ENCODE data around the gene CD84. TPM values are rescaled to one million over a fixed set of nuclear protein-coding genes. Genes with fewer than 3 reads are reported as not detected.
"Not testable (repeated sequence)": the region's sequence is repeated elsewhere in the genome, so short reads cannot be mapped to it uniquely, and the experiment has no call there.

CD84 gene, protein sequence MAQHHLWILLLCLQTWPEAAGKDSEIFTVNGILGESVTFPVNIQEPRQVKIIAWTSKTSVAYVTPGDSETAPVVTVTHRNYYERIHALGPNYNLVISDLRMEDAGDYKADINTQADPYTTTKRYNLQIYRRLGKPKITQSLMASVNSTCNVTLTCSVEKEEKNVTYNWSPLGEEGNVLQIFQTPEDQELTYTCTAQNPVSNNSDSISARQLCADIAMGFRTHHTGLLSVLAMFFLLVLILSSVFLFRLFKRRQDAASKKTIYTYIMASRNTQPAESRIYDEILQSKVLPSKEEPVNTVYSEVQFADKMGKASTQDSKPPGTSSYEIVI
- 38.3 TPM for total RNA-seq (2013)
- polyA plus RNA-seq (10 to 100 TPM; 14.5 to 33.5 (median 31.8) TPM), polyA minus RNA-seq (26.0 and 43.0 TPM in 2 replicates), total RNA-seq (9.2 to 55.1 (median 47.1) reads per million in 11 experiments)

DNA sequence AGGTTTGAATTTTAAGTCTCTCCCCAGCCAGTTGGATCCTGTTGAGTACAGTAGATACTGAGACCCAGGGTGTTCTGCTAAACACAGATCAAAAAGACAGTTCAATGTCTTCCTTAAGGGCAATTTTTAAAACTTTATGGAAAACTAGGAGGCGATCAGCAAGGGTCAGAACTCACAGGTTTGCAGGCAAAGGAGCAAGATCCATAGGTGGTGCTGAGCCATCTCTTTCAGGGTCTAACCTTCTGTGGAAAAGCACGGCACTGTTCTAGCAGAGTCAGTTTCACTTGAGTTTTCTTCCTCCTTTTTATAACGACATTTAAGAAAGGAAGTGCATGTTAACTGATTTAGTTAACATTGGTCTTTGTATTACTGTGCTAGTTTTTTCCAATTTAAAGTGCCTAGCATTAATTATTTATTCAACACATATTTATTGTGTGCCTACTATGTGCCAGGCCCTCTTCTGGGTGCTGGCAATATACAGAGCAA lies at the start of gene CD84:
Gene CD84, minus strand, starts transcription at position 281 of the 486 bp plus-strand sequence. Its CDS starts 59 bp downstream, at position 222.
- Mint-ChIP-seq H3K4me3 (peak within 1 kb of the TSS; percentile 82 to 98), H3K9me3 (peaks cover 0 to 9% (median 2%) of the 10 kb centered on the region in 7 donors), H3K36me3 (peaks cover 0 to 8% of the 10 kb centered on the region in 2 donors), H3K27me3 (ENCODE audit: low read depth in 3 of 3) (peaks cover 0 to 1% (median 0%) of the 10 kb centered on the region in 3 donors), H3K27ac (peak within 1 kb of the TSS; percentile 85 to 97 (median 92)), H3K4me1 (peaks cover 59% of the 10 kb centered on the region)
- Histone ChIP-seq H3K9me3 (replicated peaks in 1 of 2; ENCODE audit: control insufficient read depth in 1 of 2, insufficient read depth in 1 of 2, low read length in 2 of 2) (no peaks in the 10 kb centered on the region), H3K79me2 (ENCODE audit: insufficient read depth, low read length) (peaks cover 45% of the 10 kb centered on the region), H3K9ac (ENCODE audit: insufficient read depth, low read length, poor library complexity, severe bottlenecking) (peak within 1 kb of the TSS; percentile 65), H3K27ac (ENCODE audit: low read depth in 1 of 2, low read length in 2 of 2) (peak within 1 kb of the TSS; percentile 57 to 92), H3K27me3 (ENCODE audit: control insufficient read depth in 2 of 2, insufficient read depth in 2 of 2, low read length in 2 of 2) (no peaks in the 10 kb centered on the region), H4K20me1 (ENCODE audit: insufficient read depth, low read length) (no peaks in the 10 kb centered on the region), H3K4me1 (ENCODE audit: control insufficient read depth in 1 of 2, insufficient read depth in 2 of 2, low read length in 2 of 2) (peaks cover 57 to 62% of the 10 kb centered on the region in 2 donors), H3K36me3 (replicated peaks in 1 of 2; ENCODE audit: control insufficient read depth in 1 of 2, insufficient read depth in 2 of 2, low read length in 2 of 2) (no peaks in the 10 kb centered on the region), H3K4me3 (replicated peaks in 1 of 3; ENCODE audit: low read depth in 2 of 3, low read length in 3 of 3) (peak within 1 kb of the TSS; percentile 59 to 96 (median 83)), H3K4me2 (replicated peaks; ENCODE audit: extremely low read depth, low read length, poor library complexity, severe bottlenecking) (peak within 1 kb of the TSS; percentile 86), H2AFZ (ENCODE audit: insufficient read depth, low read depth, low read length, poor library complexity, severe bottlenecking) (peak within 1 kb of the TSS; percentile 74)
- WGBS (ENCODE audit: insufficient coverage) = 0% methylated on average over 1 of the region's 3 CpGs
- no peak for TF ChIP-seq CTCF (IDR thresholded peaks at IDR 0.05)
- intact Hi-C loops (cut with micrococcal nuclease) = loop anchor here in 1 of 2 donors (2.0 to 5.0 kb wide), 3 partner anchors 30 to 283 kb away; partner anchors contain the start of gene CD244
- peak in 2 of 3 donors; percentile 29 to 61 for DNase-seq

- Histone ChIP-seq H3K4me1 (ENCODE audit: control insufficient read depth in 1 of 2, insufficient read depth in 2 of 2, low read length in 2 of 2) (peaks cover 39 to 47% of the 10 kb centered on the region in 2 donors), H4K20me1 (ENCODE audit: insufficient read depth, low read length) (no peaks in the 10 kb centered on the region), H3K9me3 (replicated peaks in 1 of 2; ENCODE audit: control insufficient read depth in 1 of 2, insufficient read depth in 1 of 2, low read length in 2 of 2) (no peaks in the 10 kb centered on the region), H3K4me2 (replicated peaks; ENCODE audit: extremely low read depth, low read length, poor library complexity, severe bottlenecking) (no peak overlapping the region), H2AFZ (ENCODE audit: insufficient read depth, low read depth, low read length, poor library complexity, severe bottlenecking) (no peak overlapping the region), H3K4me3 (replicated peaks in 1 of 3; ENCODE audit: low read depth in 2 of 3, low read length in 3 of 3) (no peak overlapping the region), H3K27ac (ENCODE audit: low read depth in 1 of 2, low read length in 2 of 2) (no peak overlapping the region), H3K9ac (ENCODE audit: insufficient read depth, low read length, poor library complexity, severe bottlenecking) (no peak overlapping the region), H3K79me2 (ENCODE audit: insufficient read depth, low read length) (no peaks in the 10 kb centered on the region), H3K27me3 (ENCODE audit: control insufficient read depth in 2 of 2, insufficient read depth in 2 of 2, low read length in 2 of 2) (no peaks in the 10 kb centered on the region), H3K36me3 (replicated peaks in 1 of 2; ENCODE audit: control insufficient read depth in 1 of 2, insufficient read depth in 2 of 2, low read length in 2 of 2) (no peaks in the 10 kb centered on the region)
- no peak for DNase-seq
- H3K27me3 Mint-ChIP-seq (ENCODE audit: low read depth in 3 of 3) = peaks cover 1 to 3% (median 2%) of the 10 kb centered on the region in 3 donors
- intact Hi-C loops (cut with micrococcal nuclease) = no loop called here
- WGBS (ENCODE audit: insufficient coverage) = 93% methylated on average over 5 of the region's 8 CpGs
- no peak for TF ChIP-seq CTCF (IDR thresholded peaks at IDR 0.05)
- peak overlapping the region in 4 of 7 donors; percentile 13 to 70 (median 47) for H3K27ac Mint-ChIP-seq
- peaks cover 0 to 2% (median 0%) of the 10 kb centered on the region in 7 donors for H3K9me3 Mint-ChIP-seq
- H3K36me3 Mint-ChIP-seq = peaks cover 0 to 2% of the 10 kb centered on the region in 2 donors
- peaks cover 57% of the 10 kb centered on the region for H3K4me1 Mint-ChIP-seq
- H3K4me3 Mint-ChIP-seq = no peak overlapping the region
Observed at GRCh38 chr1:160628799-160629263, 49.5 kb upstream of the CD84 start.

DNA sequence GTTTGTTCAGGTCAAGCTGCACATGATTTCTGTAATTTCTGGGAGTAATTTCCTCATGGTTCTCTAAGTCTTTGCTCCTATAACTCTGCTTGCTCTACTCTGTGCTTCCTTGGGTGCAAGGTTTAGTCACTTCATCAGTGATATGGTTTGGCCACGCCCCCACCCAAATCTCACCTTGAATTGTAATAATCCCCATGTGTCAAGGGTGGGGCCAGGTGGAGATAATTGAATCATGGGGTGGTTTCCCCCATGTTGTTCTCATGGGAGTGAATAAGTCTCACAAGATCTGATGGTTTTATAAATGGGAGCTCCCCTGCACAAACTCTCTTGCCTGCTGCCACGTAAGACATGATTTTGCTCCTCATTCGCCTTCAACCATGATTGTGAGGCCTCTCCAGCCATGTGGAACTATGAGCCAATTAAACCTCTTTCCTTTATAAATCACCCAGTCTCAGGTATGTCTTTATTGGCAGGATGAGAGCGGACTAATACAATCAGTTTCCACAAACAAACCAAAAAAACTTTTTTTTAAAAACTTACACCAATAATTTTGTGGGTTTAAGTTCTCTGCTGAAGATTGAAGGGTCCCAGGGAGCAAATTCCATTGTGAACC lies 48.5 kb upstream of the CD84 start:
- H3K9me3 ChIP-seq (replicated peaks in 1 of 2; ENCODE audit: control insufficient read depth in 1 of 2, insufficient read depth in 1 of 2, low read length in 2 of 2); H3K27ac ChIP-seq (ENCODE audit: low read depth in 1 of 2, low read length in 2 of 2); H3K36me3 Mint-ChIP-seq; intact Hi-C loops (cut with micrococcal nuclease); H3K9me3 Mint-ChIP-seq; H3K9ac ChIP-seq (ENCODE audit: insufficient read depth, low read length, poor library complexity, severe bottlenecking); H3K79me2 ChIP-seq (ENCODE audit: insufficient read depth, low read length); H3K27me3 Mint-ChIP-seq (ENCODE audit: low read depth in 3 of 3); H3K36me3 ChIP-seq (replicated peaks in 1 of 2; ENCODE audit: control insufficient read depth in 1 of 2, insufficient read depth in 2 of 2, low read length in 2 of 2); H3K4me3 ChIP-seq (replicated peaks in 1 of 3; ENCODE audit: low read depth in 2 of 3, low read length in 3 of 3); DNase-seq; H2AFZ ChIP-seq (ENCODE audit: insufficient read depth, low read depth, low read length, poor library complexity, severe bottlenecking); H3K27me3 ChIP-seq (ENCODE audit: control insufficient read depth in 2 of 2, insufficient read depth in 2 of 2, low read length in 2 of 2); H4K20me1 ChIP-seq (ENCODE audit: insufficient read depth, low read length); H3K4me3 Mint-ChIP-seq; H3K4me2 ChIP-seq (replicated peaks; ENCODE audit: extremely low read depth, low read length, poor library complexity, severe bottlenecking): not testable (repeated sequence)
- H3K4me1 ChIP-seq (ENCODE audit: control insufficient read depth in 1 of 2, insufficient read depth in 2 of 2, low read length in 2 of 2) = peaks cover 39 to 47% of the 10 kb centered on the region in 2 donors
- WGBS (ENCODE audit: insufficient coverage) = no CpG with 5 or more reads among the region's 4 CpGs
- Mint-ChIP-seq H3K4me1 (peaks cover 56% of the 10 kb centered on the region), H3K27ac (peak overlapping the region in 1 of 7 donors; percentile 39)

Measured in CD14-positive monocyte (primary cell).